K562 (cell line): ENCODE measurements around the gene PLPP6. TPM values are rescaled to one million over a fixed set of nuclear protein-coding genes. Genes with fewer than 3 reads are reported as not detected.

Experiments
- ATAC-seq: fragments of 200-7000 bp; cut with Tn5 transposase; 3 replicates; pipeline ENCODE4 v1.9.1; 2020; ENCODE audit warnings: moderate library complexity
- BruUV-seq: library from RNA; stranded (reverse); fragments of 400-500 nt; replicated peaks from 2 replicates; lab custom pipeline; 2021; lab: Mats Ljungman, UMichigan
- CTCF ChIA-PET: fragments of 300-600 bp; formaldehyde crosslinking; extraction: SDS; loops from one replicate; lab custom pipeline; 2021; ENCODE audit warnings: low intra/inter-chr PET ratio; lab: Yijun Ruan, JAX
- POLR2A ChIA-PET: fragments of 300-600, 350-650 bp; sonication (Branson Sonifier 250); formaldehyde crosslinking; extraction: SDS; loops from one replicate; lab custom pipeline; 2021; ENCODE audit warnings: antibody characterized with exemption, inconsistent platforms; lab: Yijun Ruan, JAX
- DNase-seq, 4 experiments: peaks; one replicate each; pipeline versions ENCODE4 v3.0.0 to v3.0.0-alpha.2; 2011 to 2018; ENCODE audit warnings: low spot score in 3 of 4, mixed read lengths in 3 of 4; ENCODE audit errors: extremely low read depth in 1 of 4
- FAIRE-seq: peaks from 2 replicates; lab custom pipeline; 2011; peaks lifted over from hg19 to GRCh38; lab: Jason Lieb, UNC
- H2AFZ ChIP-seq: 2 replicates; pipeline ENCODE4 v1.6.0; 2011; ENCODE audit warnings: low read depth, low read length, control low read depth, inconsistent platforms
- H3K27ac ChIP-seq: fragments of 200-600 bp; 3 replicates; pipeline ENCODE4 v1.8.0; 2011; ENCODE audit warnings: low read depth, mild to moderate bottlenecking, control low read depth, inconsistent platforms, low read length, moderate library complexity, mixed read lengths; ENCODE audit errors: extremely low read depth
- H3K27me3 ChIP-seq, 2 experiments: fragments of 300-600 bp in 1 of 2; 2 replicates in 1 of 2; 3 replicates in 1 of 2; pipeline versions ENCODE4 v1.6.0 to v1.8.0; 2011; ENCODE audit warnings: inconsistent platforms in 2 of 2, low read length in 2 of 2, mild to moderate bottlenecking in 1 of 2, mixed read lengths in 1 of 2, moderate library complexity in 1 of 2; ENCODE audit not compliant: control insufficient read depth in 2 of 2, insufficient read depth in 2 of 2
- H3K36me3 ChIP-seq: fragments of 300-600 bp; 3 replicates; pipeline ENCODE4 v1.8.0; 2011; ENCODE audit warnings: mild to moderate bottlenecking, low read length, inconsistent platforms; ENCODE audit not compliant: control insufficient read depth, insufficient read depth
- H3K4me1 ChIP-seq, 2 experiments: fragments of 200-600 bp in 1 of 2; replicated peaks in 1 of 2; 2 replicates in 1 of 2; 3 replicates in 1 of 2; pipeline versions ENCODE4 v1.5.1 to v1.8.0; 2011; ENCODE audit warnings: inconsistent platforms in 2 of 2, low read length in 2 of 2, mild to moderate bottlenecking in 1 of 2, mixed read lengths in 1 of 2, moderate library complexity in 1 of 2; ENCODE audit not compliant: control insufficient read depth in 2 of 2, insufficient read depth in 2 of 2
- H3K4me2 ChIP-seq: 2 replicates; pipeline ENCODE4 v1.6.1; 2011; ENCODE audit warnings: low read length, control low read depth, inconsistent platforms, mixed read lengths; ENCODE audit not compliant: insufficient read depth
- H3K4me3 ChIP-seq: fragments of 200-600 bp; sonication (generic), shearing (Covaris generic); 2 replicates; pipeline ENCODE4 v1.5.1; 2016; ENCODE audit warnings: control low read depth, inconsistent platforms
- H3K79me2 ChIP-seq: fragments of 200-600 bp; 3 replicates; pipeline ENCODE4 v1.8.0; 2011; ENCODE audit warnings: low read length, inconsistent platforms; ENCODE audit not compliant: control insufficient read depth, insufficient read depth
- H3K9ac ChIP-seq, 2 experiments: 2 replicates each; pipeline versions ENCODE4 v1.6.0 to v1.6.1; 2011; ENCODE audit warnings: low read depth in 2 of 2, low read length in 2 of 2, control low read depth in 1 of 2, inconsistent platforms in 1 of 2, mild to moderate bottlenecking in 1 of 2, mixed read lengths in 1 of 2; ENCODE audit not compliant: insufficient read depth in 1 of 2
- H3K9me1 ChIP-seq: one replicate; pipeline ENCODE4 v1.6.0; 2011; ENCODE audit warnings: inconsistent platforms, mild to moderate bottlenecking, low read length, moderate library complexity; ENCODE audit not compliant: control insufficient read depth, insufficient read depth
- H3K9me3 ChIP-seq: replicated peaks from 2 replicates; pipeline ENCODE4 v1.5.1; 2011; ENCODE audit warnings: low read depth, low read length, inconsistent platforms; ENCODE audit not compliant: control insufficient read depth, insufficient read depth
- H4K20me1 ChIP-seq: replicated peaks from 2 replicates; pipeline ENCODE4 v1.6.1; 2011; ENCODE audit warnings: low read length, inconsistent platforms, mixed read lengths; ENCODE audit not compliant: control insufficient read depth, insufficient read depth
- ELF1 ChIP-seq: fragments of 200-800 bp; sonication (Bioruptor generic); IDR thresholded peaks from 2 replicates; pipeline ENCODE4 v1.6.1; 2016; ENCODE audit warnings: missing genetic modification characterization, missing compliant biosample characterization
- HDAC2 ChIP-seq: fragments of 450-650 bp; IDR thresholded peaks from 2 replicates; pipeline ENCODE4 v1.6.1; 2016; ENCODE audit warnings: mild to moderate bottlenecking
- MCM2 ChIP-seq: fragments of 450-650 bp; IDR thresholded peaks from 2 replicates; pipeline ENCODE4 v1.6.1; 2017; ENCODE audit warnings: low read depth, mild to moderate bottlenecking
- WGBS: fragments of 100-300 bp; shearing (Covaris generic); methylation state at CpG from one replicate; pipeline ENCODE4 v1.1.6; 2016; ENCODE audit warnings: low coverage, mixed read lengths; ENCODE audit not compliant: insufficient coverage; ENCODE audit errors: missing lambda C conversion rate; 5-methylcytosine and 5-hydroxymethylcytosine counted together
- in situ Hi-C: fragments of 300-500 bp; cut with MboI; formaldehyde crosslinking; loops from 4 replicates; pipeline ENCODE4 v1.15.0; 2018; ENCODE audit warnings: inconsistent platforms, mixed read lengths
- intact Hi-C: fragments of 100-400 bp; cut with micrococcal nuclease; formaldehyde crosslinking; loops from 2 replicates; pipeline ENCODE4 v1.14.2; 2022
- polyA plus RNA-seq, 8 experiments: library from polyadenylated mRNA; depleted of rRNA in 4 of 8; stranded (reverse) in 5 of 8; unstranded in 3 of 8; fragments of >200 nt; fragmentation: Nextera tagmentation in 2 of 8; fragmentation: Illumina TruSeq in 1 of 8; extraction: Ambion mirVana in 2 of 8; extraction: Trizol in 1 of 8; gene quantifications; 2 replicates each; pipeline versions ENCODE4 v1.2.1 to v1.2.3, GENCODE V29; 2011 to 2014; ENCODE audit warnings: inconsistent platforms in 1 of 8, missing spikeins in 1 of 8
- total RNA-seq, 7 experiments: library from RNA; depleted of rRNA in 6 of 7; stranded (reverse); fragments of >200 nt in 6 of 7; fragmentation: Illumina TruSeq in 2 of 7; extraction: Trizol in 2 of 7; gene quantifications; 2 replicates each; pipeline versions ENCODE4 v1.2.1 to v1.2.3, GENCODE V29; 2011 to 2021; ENCODE audit warnings: low replicate concordance in 1 of 7
- TF ChIP-seq, protein P1 (sequence below): sonication (generic); formaldehyde crosslinking; IDR thresholded peaks from 2 replicates; pipeline ENCODE4 v1.8.0; 2023; ENCODE audit warnings: mild to moderate bottlenecking, missing genetic modification reagents

The PLPP6 gene
- total and polyA plus RNA-seq, 9 of the 15 experiments (the other 6 are each of a cell fraction or from before 2014, with no cell fraction given): 1.9 to 8.9 (median 5.6) TPM

DNA sequence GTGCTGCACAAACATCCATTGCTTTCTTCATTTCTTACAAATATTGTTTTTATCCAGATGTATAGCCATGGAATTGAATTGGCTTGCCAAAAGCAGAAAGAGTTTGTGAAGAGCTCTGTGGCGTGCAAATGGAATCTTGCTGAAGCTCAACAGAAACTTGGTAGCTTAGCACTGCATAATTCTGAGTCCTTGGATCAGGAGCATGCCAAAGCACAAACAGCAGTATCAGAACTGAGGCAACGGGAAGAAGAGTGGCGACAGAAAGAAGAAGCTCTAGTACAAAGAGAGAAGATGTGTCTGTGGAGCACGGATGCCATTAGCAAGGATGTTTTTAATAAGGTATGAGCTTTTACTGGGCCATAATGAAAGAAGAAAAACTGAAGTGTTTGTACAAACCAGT is 22.7 kb downstream of the PLPP6 start:
- peaks cover 57% of the 10 kb centered on the region for H3K79me2 ChIP-seq
- no peaks in the 10 kb centered on the region for H3K27me3 ChIP-seq
- intact Hi-C loops: no loop called here
- H4K20me1 ChIP-seq: no peaks in the 10 kb centered on the region
- no peak for DNase-seq
- no peak for FAIRE-seq
- no peak overlapping the region for H3K9ac ChIP-seq
- in situ Hi-C loops: no loop called here
- H3K4me2 ChIP-seq: no peak overlapping the region
- no peaks in the 10 kb centered on the region for H3K9me1 ChIP-seq
- TF ChIP-seq MCM2 (no peak), HDAC2 (no peak), ELF1 (tag) (no peak)
- TF ChIP-seq, protein P1, sequence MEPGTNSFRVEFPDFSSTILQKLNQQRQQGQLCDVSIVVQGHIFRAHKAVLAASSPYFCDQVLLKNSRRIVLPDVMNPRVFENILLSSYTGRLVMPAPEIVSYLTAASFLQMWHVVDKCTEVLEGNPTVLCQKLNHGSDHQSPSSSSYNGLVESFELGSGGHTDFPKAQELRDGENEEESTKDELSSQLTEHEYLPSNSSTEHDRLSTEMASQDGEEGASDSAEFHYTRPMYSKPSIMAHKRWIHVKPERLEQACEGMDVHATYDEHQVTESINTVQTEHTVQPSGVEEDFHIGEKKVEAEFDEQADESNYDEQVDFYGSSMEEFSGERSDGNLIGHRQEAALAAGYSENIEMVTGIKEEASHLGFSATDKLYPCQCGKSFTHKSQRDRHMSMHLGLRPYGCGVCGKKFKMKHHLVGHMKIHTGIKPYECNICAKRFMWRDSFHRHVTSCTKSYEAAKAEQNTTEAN (CRISPR knock-in tag): no peak
- TF ChIP-seq, all 486 proteins: peak for 0
- ATAC-seq: no peak; the same call in 2 of the 3 replicates
- 57% methylated on average over 4 of the region's 4 CpGs for WGBS
- CTCF ChIA-PET: no interaction called here
- no TSS peak for BruUV-seq
- POLR2A ChIA-PET: interaction anchor here (1.3 kb wide), 1 partner anchor 19 kb away, joined by 4 read pairs; the partner anchor contains the start of gene SPATA6L
- peaks cover 38% of the 10 kb centered on the region; the same call in 2 of the 3 replicates for H3K36me3 ChIP-seq
- peak overlapping the region; percentile 6; the same call in 1 of the 3 replicates for H3K27ac ChIP-seq
- H3K9me3 ChIP-seq: no peaks in the 10 kb centered on the region
- no peak overlapping the region for H3K4me3 ChIP-seq
- no peak overlapping the region for H2AFZ ChIP-seq
- peaks cover 3 to 24% of the 10 kb centered on the region in 2 experiments; a peak in 4 of 5 replicates for H3K4me1 ChIP-seq
